WTC11 (cell line): Measurements from ENCODE around the gene UGT1A3.

Experiments
- CREB1 ChIP-seq: sonication (generic); formaldehyde crosslinking; IDR thresholded peaks from 2 replicates; pipeline ENCODE4 v1.8.0; 2023; ENCODE audit warnings: mild to moderate bottlenecking, missing genetic modification reagents
- ELF4 ChIP-seq: sonication (generic); formaldehyde crosslinking; IDR thresholded peaks from 2 replicates; pipeline ENCODE4 v1.8.1; 2022; ENCODE audit warnings: low read depth, mild to moderate bottlenecking, moderate library complexity, missing genetic modification reagents
- ESRRA ChIP-seq: sonication (generic); formaldehyde crosslinking; IDR thresholded peaks from 2 replicates; pipeline ENCODE4 v1.8.1; 2022; ENCODE audit warnings: mild to moderate bottlenecking, missing genetic modification reagents, borderline replicate concordance
- JUN ChIP-seq: sonication (generic); formaldehyde crosslinking; IDR thresholded peaks from 2 replicates; pipeline ENCODE4 v1.8.0; 2023; ENCODE audit warnings: mild to moderate bottlenecking, missing genetic modification reagents
- SOX15 ChIP-seq: fragments of 250-450 bp; sonication (Bioruptor Pico); IDR thresholded peaks from 2 replicates; pipeline ENCODE4 v1.9.0; 2021; ENCODE audit warnings: mild to moderate bottlenecking
- ZNF423 ChIP-seq: fragments of 250-450 bp; sonication (Bioruptor Pico); IDR thresholded peaks from 2 replicates; pipeline ENCODE4 v2.1.2; 2022; ENCODE audit warnings: mild to moderate bottlenecking, moderate library complexity
- TF ChIP-seq, protein P1 (sequence below): sonication (generic); formaldehyde crosslinking; IDR thresholded peaks from 2 replicates; pipeline ENCODE4 v1.8.1; 2023; ENCODE audit warnings: mild to moderate bottlenecking, missing genetic modification reagents
- TF ChIP-seq, protein P2 (sequence below): sonication (generic); formaldehyde crosslinking; IDR thresholded peaks from 2 replicates; pipeline ENCODE4 v1.8.1; 2023; ENCODE audit warnings: mild to moderate bottlenecking, missing genetic modification reagents, borderline replicate concordance
- TF ChIP-seq, protein P3 (sequence below): fragments of 200-600 bp; IDR thresholded peaks from 2 replicates; pipeline ENCODE4 v1.8.0; 2022; ENCODE audit warnings: antibody characterized with exemption
- TF ChIP-seq, protein P4 (sequence below): sonication (generic); formaldehyde crosslinking; IDR thresholded peaks from 2 replicates; pipeline ENCODE4 v1.8.1; 2022; ENCODE audit warnings: mild to moderate bottlenecking, moderate library complexity, missing genetic modification reagents
- TF ChIP-seq, protein P5 (sequence below): sonication (generic); formaldehyde crosslinking; IDR thresholded peaks from 2 replicates; pipeline ENCODE4 v1.8.0; 2022; ENCODE audit warnings: mild to moderate bottlenecking, missing genetic modification reagents
- TF ChIP-seq, protein P6 (sequence below): sonication (generic); formaldehyde crosslinking; conservative IDR thresholded peaks from 2 replicates; pipeline ENCODE4 v1.8.1; 2022; ENCODE audit warnings: mild to moderate bottlenecking, missing genetic modification reagents

DNA sequence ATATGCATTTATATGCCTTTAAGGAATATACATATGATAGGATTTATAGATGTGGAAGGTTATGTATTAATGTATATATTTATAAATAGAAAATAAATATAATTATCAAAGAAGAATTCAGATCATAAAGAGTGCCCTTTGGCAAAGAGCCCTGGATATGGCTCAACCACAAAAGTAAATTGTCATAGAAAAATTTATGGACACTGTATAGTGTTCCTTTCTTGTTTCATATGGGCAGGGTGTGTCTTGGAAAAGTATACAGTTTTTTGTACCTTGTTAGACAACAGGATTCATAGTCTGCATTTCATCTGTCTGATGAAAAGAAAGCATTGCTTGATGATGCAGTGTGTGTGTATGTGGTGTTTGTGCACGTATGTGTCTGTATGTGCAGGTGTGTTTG, 44.2 kb upstream of the UGT1A3 start:
- no peak for TF ChIP-seq ESRRA (CRISPR knock-in tag)
- TF ChIP-seq, protein P1, sequence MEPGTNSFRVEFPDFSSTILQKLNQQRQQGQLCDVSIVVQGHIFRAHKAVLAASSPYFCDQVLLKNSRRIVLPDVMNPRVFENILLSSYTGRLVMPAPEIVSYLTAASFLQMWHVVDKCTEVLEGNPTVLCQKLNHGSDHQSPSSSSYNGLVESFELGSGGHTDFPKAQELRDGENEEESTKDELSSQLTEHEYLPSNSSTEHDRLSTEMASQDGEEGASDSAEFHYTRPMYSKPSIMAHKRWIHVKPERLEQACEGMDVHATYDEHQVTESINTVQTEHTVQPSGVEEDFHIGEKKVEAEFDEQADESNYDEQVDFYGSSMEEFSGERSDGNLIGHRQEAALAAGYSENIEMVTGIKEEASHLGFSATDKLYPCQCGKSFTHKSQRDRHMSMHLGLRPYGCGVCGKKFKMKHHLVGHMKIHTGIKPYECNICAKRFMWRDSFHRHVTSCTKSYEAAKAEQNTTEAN (CRISPR knock-in tag), result no peak
- TF ChIP-seq, protein P2, sequence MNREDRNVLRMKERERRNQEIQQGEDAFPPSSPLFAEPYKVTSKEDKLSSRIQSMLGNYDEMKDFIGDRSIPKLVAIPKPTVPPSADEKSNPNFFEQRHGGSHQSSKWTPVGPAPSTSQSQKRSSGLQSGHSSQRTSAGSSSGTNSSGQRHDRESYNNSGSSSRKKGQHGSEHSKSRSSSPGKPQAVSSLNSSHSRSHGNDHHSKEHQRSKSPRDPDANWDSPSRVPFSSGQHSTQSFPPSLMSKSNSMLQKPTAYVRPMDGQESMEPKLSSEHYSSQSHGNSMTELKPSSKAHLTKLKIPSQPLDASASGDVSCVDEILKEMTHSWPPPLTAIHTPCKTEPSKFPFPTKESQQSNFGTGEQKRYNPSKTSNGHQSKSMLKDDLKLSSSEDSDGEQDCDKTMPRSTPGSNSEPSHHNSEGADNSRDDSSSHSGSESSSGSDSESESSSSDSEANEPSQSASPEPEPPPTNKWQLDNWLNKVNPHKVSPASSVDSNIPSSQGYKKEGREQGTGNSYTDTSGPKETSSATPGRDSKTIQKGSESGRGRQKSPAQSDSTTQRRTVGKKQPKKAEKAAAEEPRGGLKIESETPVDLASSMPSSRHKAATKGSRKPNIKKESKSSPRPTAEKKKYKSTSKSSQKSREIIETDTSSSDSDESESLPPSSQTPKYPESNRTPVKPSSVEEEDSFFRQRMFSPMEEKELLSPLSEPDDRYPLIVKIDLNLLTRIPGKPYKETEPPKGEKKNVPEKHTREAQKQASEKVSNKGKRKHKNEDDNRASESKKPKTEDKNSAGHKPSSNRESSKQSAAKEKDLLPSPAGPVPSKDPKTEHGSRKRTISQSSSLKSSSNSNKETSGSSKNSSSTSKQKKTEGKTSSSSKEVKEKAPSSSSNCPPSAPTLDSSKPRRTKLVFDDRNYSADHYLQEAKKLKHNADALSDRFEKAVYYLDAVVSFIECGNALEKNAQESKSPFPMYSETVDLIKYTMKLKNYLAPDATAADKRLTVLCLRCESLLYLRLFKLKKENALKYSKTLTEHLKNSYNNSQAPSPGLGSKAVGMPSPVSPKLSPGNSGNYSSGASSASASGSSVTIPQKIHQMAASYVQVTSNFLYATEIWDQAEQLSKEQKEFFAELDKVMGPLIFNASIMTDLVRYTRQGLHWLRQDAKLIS (CRISPR knock-in tag), result no peak
- TF ChIP-seq ZNF423, result no peak
- TF ChIP-seq, protein P3, sequence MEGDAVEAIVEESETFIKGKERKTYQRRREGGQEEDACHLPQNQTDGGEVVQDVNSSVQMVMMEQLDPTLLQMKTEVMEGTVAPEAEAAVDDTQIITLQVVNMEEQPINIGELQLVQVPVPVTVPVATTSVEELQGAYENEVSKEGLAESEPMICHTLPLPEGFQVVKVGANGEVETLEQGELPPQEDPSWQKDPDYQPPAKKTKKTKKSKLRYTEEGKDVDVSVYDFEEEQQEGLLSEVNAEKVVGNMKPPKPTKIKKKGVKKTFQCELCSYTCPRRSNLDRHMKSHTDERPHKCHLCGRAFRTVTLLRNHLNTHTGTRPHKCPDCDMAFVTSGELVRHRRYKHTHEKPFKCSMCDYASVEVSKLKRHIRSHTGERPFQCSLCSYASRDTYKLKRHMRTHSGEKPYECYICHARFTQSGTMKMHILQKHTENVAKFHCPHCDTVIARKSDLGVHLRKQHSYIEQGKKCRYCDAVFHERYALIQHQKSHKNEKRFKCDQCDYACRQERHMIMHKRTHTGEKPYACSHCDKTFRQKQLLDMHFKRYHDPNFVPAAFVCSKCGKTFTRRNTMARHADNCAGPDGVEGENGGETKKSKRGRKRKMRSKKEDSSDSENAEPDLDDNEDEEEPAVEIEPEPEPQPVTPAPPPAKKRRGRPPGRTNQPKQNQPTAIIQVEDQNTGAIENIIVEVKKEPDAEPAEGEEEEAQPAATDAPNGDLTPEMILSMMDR, result no peak
- TF ChIP-seq, protein P4, sequence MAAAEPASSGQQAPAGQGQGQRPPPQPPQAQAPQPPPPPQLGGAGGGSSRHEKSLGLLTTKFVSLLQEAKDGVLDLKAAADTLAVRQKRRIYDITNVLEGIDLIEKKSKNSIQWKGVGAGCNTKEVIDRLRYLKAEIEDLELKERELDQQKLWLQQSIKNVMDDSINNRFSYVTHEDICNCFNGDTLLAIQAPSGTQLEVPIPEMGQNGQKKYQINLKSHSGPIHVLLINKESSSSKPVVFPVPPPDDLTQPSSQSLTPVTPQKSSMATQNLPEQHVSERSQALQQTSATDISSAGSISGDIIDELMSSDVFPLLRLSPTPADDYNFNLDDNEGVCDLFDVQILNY (CRISPR knock-in tag), result no peak
- no peak for TF ChIP-seq JUN
- TF ChIP-seq, protein P5, sequence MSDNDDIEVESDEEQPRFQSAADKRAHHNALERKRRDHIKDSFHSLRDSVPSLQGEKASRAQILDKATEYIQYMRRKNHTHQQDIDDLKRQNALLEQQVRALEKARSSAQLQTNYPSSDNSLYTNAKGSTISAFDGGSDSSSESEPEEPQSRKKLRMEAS (CRISPR knock-in tag), result no peak
- no peak for TF ChIP-seq ELF4 (CRISPR knock-in tag)
- TF ChIP-seq, protein P6, sequence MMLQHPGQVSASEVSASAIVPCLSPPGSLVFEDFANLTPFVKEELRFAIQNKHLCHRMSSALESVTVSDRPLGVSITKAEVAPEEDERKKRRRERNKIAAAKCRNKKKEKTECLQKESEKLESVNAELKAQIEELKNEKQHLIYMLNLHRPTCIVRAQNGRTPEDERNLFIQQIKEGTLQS (CRISPR knock-in tag), result no peak
- no peak for TF ChIP-seq SOX15 (CRISPR knock-in tag)
- no peak for TF ChIP-seq CREB1 (CRISPR knock-in tag)
